K562 (cell line): ENCODE data around the gene ACADSB. TPM values are rescaled to one million over a fixed set of nuclear protein-coding genes. Genes with fewer than 3 reads are reported as not detected.

ENCODE experiments used
- ATAC-seq: fragments of 200-7000 bp; cut with Tn5 transposase; 3 replicates; pipeline ENCODE4 v1.9.1; 2020; ENCODE audit warnings: moderate library complexity
- BruUV-seq: library from RNA; stranded (reverse); fragments of 400-500 nt; replicated peaks from 2 replicates; lab custom pipeline; 2021; lab: Mats Ljungman, UMichigan
- CTCF ChIA-PET: fragments of 300-600 bp; formaldehyde crosslinking; extraction: SDS; loops from one replicate; lab custom pipeline; 2021; ENCODE audit warnings: low intra/inter-chr PET ratio; lab: Yijun Ruan, JAX
- POLR2A ChIA-PET: fragments of 300-600, 350-650 bp; sonication (Branson Sonifier 250); formaldehyde crosslinking; extraction: SDS; loops from one replicate; lab custom pipeline; 2021; ENCODE audit warnings: antibody characterized with exemption, inconsistent platforms; lab: Yijun Ruan, JAX
- DNase-seq, 4 experiments: peaks; one replicate each; pipeline versions ENCODE4 v3.0.0 to v3.0.0-alpha.2; 2011 to 2018; ENCODE audit warnings: low spot score in 3 of 4, mixed read lengths in 3 of 4; ENCODE audit errors: extremely low read depth in 1 of 4
- FAIRE-seq: peaks from 2 replicates; lab custom pipeline; 2011; peaks lifted over from hg19 to GRCh38; lab: Jason Lieb, UNC
- H2AFZ ChIP-seq: 2 replicates; pipeline ENCODE4 v1.6.0; 2011; ENCODE audit warnings: low read depth, low read length, control low read depth, inconsistent platforms
- H3K27ac ChIP-seq: fragments of 200-600 bp; 3 replicates; pipeline ENCODE4 v1.8.0; 2011; ENCODE audit warnings: low read depth, mild to moderate bottlenecking, control low read depth, inconsistent platforms, low read length, moderate library complexity, mixed read lengths; ENCODE audit errors: extremely low read depth
- H3K27me3 ChIP-seq, 2 experiments: fragments of 300-600 bp in 1 of 2; 2 replicates in 1 of 2; 3 replicates in 1 of 2; pipeline versions ENCODE4 v1.6.0 to v1.8.0; 2011; ENCODE audit warnings: inconsistent platforms in 2 of 2, low read length in 2 of 2, mild to moderate bottlenecking in 1 of 2, mixed read lengths in 1 of 2, moderate library complexity in 1 of 2; ENCODE audit not compliant: control insufficient read depth in 2 of 2, insufficient read depth in 2 of 2
- H3K36me3 ChIP-seq: fragments of 300-600 bp; 3 replicates; pipeline ENCODE4 v1.8.0; 2011; ENCODE audit warnings: mild to moderate bottlenecking, low read length, inconsistent platforms; ENCODE audit not compliant: control insufficient read depth, insufficient read depth
- H3K4me1 ChIP-seq, 2 experiments: fragments of 200-600 bp in 1 of 2; replicated peaks in 1 of 2; 2 replicates in 1 of 2; 3 replicates in 1 of 2; pipeline versions ENCODE4 v1.5.1 to v1.8.0; 2011; ENCODE audit warnings: inconsistent platforms in 2 of 2, low read length in 2 of 2, mild to moderate bottlenecking in 1 of 2, mixed read lengths in 1 of 2, moderate library complexity in 1 of 2; ENCODE audit not compliant: control insufficient read depth in 2 of 2, insufficient read depth in 2 of 2
- H3K4me2 ChIP-seq: 2 replicates; pipeline ENCODE4 v1.6.1; 2011; ENCODE audit warnings: low read length, control low read depth, inconsistent platforms, mixed read lengths; ENCODE audit not compliant: insufficient read depth
- H3K4me3 ChIP-seq: fragments of 200-600 bp; sonication (generic), shearing (Covaris generic); 2 replicates; pipeline ENCODE4 v1.5.1; 2016; ENCODE audit warnings: control low read depth, inconsistent platforms
- H3K79me2 ChIP-seq: fragments of 200-600 bp; 3 replicates; pipeline ENCODE4 v1.8.0; 2011; ENCODE audit warnings: low read length, inconsistent platforms; ENCODE audit not compliant: control insufficient read depth, insufficient read depth
- H3K9ac ChIP-seq, 2 experiments: 2 replicates each; pipeline versions ENCODE4 v1.6.0 to v1.6.1; 2011; ENCODE audit warnings: low read depth in 2 of 2, low read length in 2 of 2, control low read depth in 1 of 2, inconsistent platforms in 1 of 2, mild to moderate bottlenecking in 1 of 2, mixed read lengths in 1 of 2; ENCODE audit not compliant: insufficient read depth in 1 of 2
- H3K9me1 ChIP-seq: one replicate; pipeline ENCODE4 v1.6.0; 2011; ENCODE audit warnings: inconsistent platforms, mild to moderate bottlenecking, low read length, moderate library complexity; ENCODE audit not compliant: control insufficient read depth, insufficient read depth
- H3K9me3 ChIP-seq: replicated peaks from 2 replicates; pipeline ENCODE4 v1.5.1; 2011; ENCODE audit warnings: low read depth, low read length, inconsistent platforms; ENCODE audit not compliant: control insufficient read depth, insufficient read depth
- H4K20me1 ChIP-seq: replicated peaks from 2 replicates; pipeline ENCODE4 v1.6.1; 2011; ENCODE audit warnings: low read length, inconsistent platforms, mixed read lengths; ENCODE audit not compliant: control insufficient read depth, insufficient read depth
- EHMT2 ChIP-seq: fragments of 450-650 bp; IDR thresholded peaks from 2 replicates; pipeline ENCODE4 v1.6.1; 2018; ENCODE audit warnings: antibody characterized with exemption
- ID3 ChIP-seq, 2 experiments: fragments of 250-450 bp in 1 of 2; fragments of 450-650 bp in 1 of 2; sonication (Bioruptor Pico) in 1 of 2; IDR thresholded peaks; 2 replicates each; pipeline versions ENCODE4 v1.6.1 to v1.8.0; 2016 to 2021; ENCODE audit warnings: mild to moderate bottlenecking in 2 of 2, moderate library complexity in 2 of 2, missing compliant biosample characterization in 1 of 2, missing genetic modification characterization in 1 of 2
- KDM5B ChIP-seq: fragments of 200-600 bp; sonication (generic); IDR thresholded peaks from 2 replicates; pipeline ENCODE4 v1.6.1; 2012; ENCODE audit warnings: low read depth, mild to moderate bottlenecking, moderate library complexity, low read length, control low read depth, inconsistent platforms; ENCODE audit not compliant: insufficient replicate concordance
- SMAD2 ChIP-seq: fragments of 150-350 bp; IDR thresholded peaks from 2 replicates; pipeline ENCODE4 v1.6.1; 2014; ENCODE audit warnings: low read depth, mild to moderate bottlenecking, low read length
- TGIF2 ChIP-seq: sonication (generic); formaldehyde crosslinking; IDR thresholded peaks from 2 replicates; pipeline ENCODE4 v1.8.1; 2022; ENCODE audit warnings: mild to moderate bottlenecking, missing genetic modification reagents, moderate library complexity
- WGBS: fragments of 100-300 bp; shearing (Covaris generic); methylation state at CpG from one replicate; pipeline ENCODE4 v1.1.6; 2016; ENCODE audit warnings: low coverage, mixed read lengths; ENCODE audit not compliant: insufficient coverage; ENCODE audit errors: missing lambda C conversion rate; 5-methylcytosine and 5-hydroxymethylcytosine counted together
- in situ Hi-C: fragments of 300-500 bp; cut with MboI; formaldehyde crosslinking; loops from 4 replicates; pipeline ENCODE4 v1.15.0; 2018; ENCODE audit warnings: inconsistent platforms, mixed read lengths
- intact Hi-C: fragments of 100-400 bp; cut with micrococcal nuclease; formaldehyde crosslinking; loops from 2 replicates; pipeline ENCODE4 v1.14.2; 2022
- polyA plus RNA-seq, 8 experiments: library from polyadenylated mRNA; depleted of rRNA in 4 of 8; stranded (reverse) in 5 of 8; unstranded in 3 of 8; fragments of >200 nt; fragmentation: Nextera tagmentation in 2 of 8; fragmentation: Illumina TruSeq in 1 of 8; extraction: Ambion mirVana in 2 of 8; extraction: Trizol in 1 of 8; gene quantifications; 2 replicates each; pipeline versions ENCODE4 v1.2.1 to v1.2.3, GENCODE V29; 2011 to 2014; ENCODE audit warnings: inconsistent platforms in 1 of 8, missing spikeins in 1 of 8
- total RNA-seq, 7 experiments: library from RNA; depleted of rRNA in 6 of 7; stranded (reverse); fragments of >200 nt in 6 of 7; fragmentation: Illumina TruSeq in 2 of 7; extraction: Trizol in 2 of 7; gene quantifications; 2 replicates each; pipeline versions ENCODE4 v1.2.1 to v1.2.3, GENCODE V29; 2011 to 2021; ENCODE audit warnings: low replicate concordance in 1 of 7
- TF ChIP-seq, protein P1 (sequence below): fragments of 200-800 bp; sonication (Bioruptor generic); IDR thresholded peaks from 2 replicates; pipeline ENCODE4 v1.6.1; 2016; ENCODE audit warnings: missing genetic modification characterization, missing compliant biosample characterization
- TF ChIP-seq, protein P2 (sequence below): fragments of 250-450 bp; sonication (Bioruptor Pico); IDR thresholded peaks from 2 replicates; pipeline ENCODE4 v1.9.0; 2021; ENCODE audit warnings: mild to moderate bottlenecking

ACADSB gene
- total and polyA plus RNA-seq, 9 of the 15 experiments (the other 6 are each of a cell fraction or from before 2014, with no cell fraction given): 2.9 to 9.1 (median 5.8) TPM

- H2AFZ ChIP-seq: no peak overlapping the region
- H3K4me1 ChIP-seq: no peaks in the 10 kb centered on the region
- no peaks in the 10 kb centered on the region for H3K9me3 ChIP-seq
- no peaks in the 10 kb centered on the region for H3K36me3 ChIP-seq
- WGBS: under 1% methylated on average over 14 of the region's 14 CpGs
- no peaks in the 10 kb centered on the region for H3K79me2 ChIP-seq
- no peaks in the 10 kb centered on the region for H4K20me1 ChIP-seq
- no TSS peak for BruUV-seq
- no peak for FAIRE-seq
- intact Hi-C loops (no loop called here), in situ Hi-C loops (no loop called here)
- no peak for DNase-seq
- ATAC-seq: no peak
- TF ChIP-seq TGIF2 (CRISPR knock-in tag): no peak
- TF ChIP-seq SMAD2: no peak
- no peak for TF ChIP-seq KDM5B
- no peak overlapping the region for H3K4me3 ChIP-seq
- POLR2A ChIA-PET: interaction anchor here (0.8 kb wide), 1 partner anchor 11 kb away, joined by 3 read pairs; no protein-coding TSS in a partner anchor
- CTCF ChIA-PET: no interaction called here
- no peaks in the 10 kb centered on the region for H3K9me1 ChIP-seq
- no peak overlapping the region for H3K9ac ChIP-seq
- no peak overlapping the region for H3K4me2 ChIP-seq
- H3K27me3 ChIP-seq: peaks cover 0 to 20% of the 10 kb centered on the region in 2 experiments; a peak in 4 of 5 replicates
- no peak overlapping the region for H3K27ac ChIP-seq
These were observed 84.0 kb downstream of the ACADSB start for GRCh38 chr10:123092635-123093414.

DNA sequence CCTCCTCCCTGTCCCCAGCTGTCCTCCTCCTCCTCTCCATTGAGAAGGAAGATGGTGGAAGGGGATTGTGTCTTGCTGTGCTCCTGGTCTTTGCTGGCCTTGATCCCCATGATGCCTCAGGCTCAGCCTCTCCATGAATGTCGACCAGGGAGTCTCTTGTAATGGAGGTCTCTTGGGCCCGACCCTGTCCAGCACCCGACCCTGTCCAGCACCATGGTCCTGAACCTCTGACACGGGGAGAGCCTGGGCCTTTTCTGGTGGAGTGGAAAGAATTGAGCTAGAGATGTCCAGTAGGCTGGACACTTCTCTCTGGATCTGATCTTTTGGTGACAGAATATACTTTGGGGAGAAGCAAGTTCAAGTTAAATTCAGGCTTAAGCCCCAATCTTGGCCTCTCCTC is 84.7 kb downstream of the ACADSB start:
- no TSS peak for BruUV-seq
- no peaks in the 10 kb centered on the region for H3K9me1 ChIP-seq
- no peaks in the 10 kb centered on the region for H3K4me1 ChIP-seq
- no peaks in the 10 kb centered on the region for H4K20me1 ChIP-seq
- ATAC-seq (no peak), DNase-seq (no peak), FAIRE-seq (no peak)
- H3K9me3 ChIP-seq: no peaks in the 10 kb centered on the region
- H3K27me3 ChIP-seq: peaks cover 0 to 21% of the 10 kb centered on the region in 2 experiments; a peak in 4 of 5 replicates
- POLR2A ChIA-PET: no interaction called here
- no peak overlapping the region for H3K27ac ChIP-seq
- H3K36me3 ChIP-seq: no peaks in the 10 kb centered on the region
- in situ Hi-C loops: no loop called here
- no peak overlapping the region for H3K4me2 ChIP-seq
- 0% methylated on average over 2 of the region's 4 CpGs for WGBS
- no peak overlapping the region for H3K4me3 ChIP-seq
- H2AFZ ChIP-seq: no peak overlapping the region
- intact Hi-C loops: no loop called here
- CTCF ChIA-PET: no interaction called here
- no peak overlapping the region for H3K9ac ChIP-seq
- no peaks in the 10 kb centered on the region for H3K79me2 ChIP-seq
- TF ChIP-seq EHMT2 (peak; percentile 27; the same call in 1 of the 2 replicates), ID3 (CRISPR knock-in tag; IDR thresholded peaks at IDR 0.05) (no peak), ID3 (tag; IDR thresholded peaks at IDR 0.05) (no peak)
- TF ChIP-seq, protein P1, sequence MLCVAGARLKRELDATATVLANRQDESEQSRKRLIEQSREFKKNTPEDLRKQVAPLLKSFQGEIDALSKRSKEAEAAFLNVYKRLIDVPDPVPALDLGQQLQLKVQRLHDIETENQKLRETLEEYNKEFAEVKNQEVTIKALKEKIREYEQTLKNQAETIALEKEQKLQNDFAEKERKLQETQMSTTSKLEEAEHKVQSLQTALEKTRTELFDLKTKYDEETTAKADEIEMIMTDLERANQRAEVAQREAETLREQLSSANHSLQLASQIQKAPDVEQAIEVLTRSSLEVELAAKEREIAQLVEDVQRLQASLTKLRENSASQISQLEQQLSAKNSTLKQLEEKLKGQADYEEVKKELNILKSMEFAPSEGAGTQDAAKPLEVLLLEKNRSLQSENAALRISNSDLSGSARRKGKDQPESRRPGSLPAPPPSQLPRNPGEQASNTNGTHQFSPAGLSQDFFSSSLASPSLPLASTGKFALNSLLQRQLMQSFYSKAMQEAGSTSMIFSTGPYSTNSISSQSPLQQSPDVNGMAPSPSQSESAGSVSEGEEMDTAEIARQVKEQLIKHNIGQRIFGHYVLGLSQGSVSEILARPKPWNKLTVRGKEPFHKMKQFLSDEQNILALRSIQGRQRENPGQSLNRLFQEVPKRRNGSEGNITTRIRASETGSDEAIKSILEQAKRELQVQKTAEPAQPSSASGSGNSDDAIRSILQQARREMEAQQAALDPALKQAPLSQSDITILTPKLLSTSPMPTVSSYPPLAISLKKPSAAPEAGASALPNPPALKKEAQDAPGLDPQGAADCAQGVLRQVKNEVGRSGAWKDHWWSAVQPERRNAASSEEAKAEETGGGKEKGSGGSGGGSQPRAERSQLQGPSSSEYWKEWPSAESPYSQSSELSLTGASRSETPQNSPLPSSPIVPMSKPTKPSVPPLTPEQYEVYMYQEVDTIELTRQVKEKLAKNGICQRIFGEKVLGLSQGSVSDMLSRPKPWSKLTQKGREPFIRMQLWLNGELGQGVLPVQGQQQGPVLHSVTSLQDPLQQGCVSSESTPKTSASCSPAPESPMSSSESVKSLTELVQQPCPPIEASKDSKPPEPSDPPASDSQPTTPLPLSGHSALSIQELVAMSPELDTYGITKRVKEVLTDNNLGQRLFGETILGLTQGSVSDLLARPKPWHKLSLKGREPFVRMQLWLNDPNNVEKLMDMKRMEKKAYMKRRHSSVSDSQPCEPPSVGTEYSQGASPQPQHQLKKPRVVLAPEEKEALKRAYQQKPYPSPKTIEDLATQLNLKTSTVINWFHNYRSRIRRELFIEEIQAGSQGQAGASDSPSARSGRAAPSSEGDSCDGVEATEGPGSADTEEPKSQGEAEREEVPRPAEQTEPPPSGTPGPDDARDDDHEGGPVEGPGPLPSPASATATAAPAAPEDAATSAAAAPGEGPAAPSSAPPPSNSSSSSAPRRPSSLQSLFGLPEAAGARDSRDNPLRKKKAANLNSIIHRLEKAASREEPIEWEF (CRISPR knock-in tag): no peak
- TF ChIP-seq, protein P2, sequence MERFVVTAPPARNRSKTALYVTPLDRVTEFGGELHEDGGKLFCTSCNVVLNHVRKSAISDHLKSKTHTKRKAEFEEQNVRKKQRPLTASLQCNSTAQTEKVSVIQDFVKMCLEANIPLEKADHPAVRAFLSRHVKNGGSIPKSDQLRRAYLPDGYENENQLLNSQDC (CRISPR knock-in tag): no peak
